ENCODE results near the gene ATG9B.

The ATG9B gene

DNA sequence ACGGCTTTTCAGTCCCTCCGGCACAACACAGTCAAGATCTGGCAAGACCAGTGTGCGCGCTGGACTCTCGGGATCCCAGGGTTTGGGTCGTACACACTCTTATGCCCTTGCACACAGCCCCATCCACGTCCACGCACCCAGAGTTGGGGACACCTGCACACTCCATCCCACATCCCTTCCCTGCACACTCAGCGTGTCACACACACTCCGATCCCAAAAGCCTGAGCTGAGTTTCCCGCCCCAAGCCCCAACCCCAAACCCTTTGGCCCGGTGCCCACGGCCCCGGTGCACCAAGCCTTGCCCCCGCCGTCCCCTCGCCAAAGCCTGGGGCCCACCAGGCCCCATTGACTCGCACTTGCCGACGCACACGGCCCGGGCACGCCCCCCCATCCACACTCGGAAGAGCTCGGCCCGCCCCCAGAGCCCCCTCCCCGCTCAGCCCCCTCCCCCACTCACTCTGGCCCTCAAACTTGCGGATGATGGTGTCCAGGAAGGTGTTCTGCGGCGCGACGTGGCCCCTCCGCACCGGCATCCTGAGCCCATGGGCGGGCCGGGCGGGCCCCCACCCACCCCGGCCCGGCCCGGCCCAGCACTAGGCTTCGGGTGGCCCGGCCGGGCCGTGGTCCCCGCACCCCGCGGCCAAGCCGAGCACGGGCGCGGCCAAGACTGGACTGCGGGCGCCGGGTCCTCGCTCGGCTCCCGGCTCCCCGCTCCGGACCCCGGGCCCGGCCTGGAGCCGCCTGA lies 46.7 kb downstream of the ATG9B start:
- no peak for DNase-seq

GRCh38 chr7:150976529-150977381 lies 47.5 kb downstream of the ATG9B start:
- no peak for DNase-seq

DNA sequence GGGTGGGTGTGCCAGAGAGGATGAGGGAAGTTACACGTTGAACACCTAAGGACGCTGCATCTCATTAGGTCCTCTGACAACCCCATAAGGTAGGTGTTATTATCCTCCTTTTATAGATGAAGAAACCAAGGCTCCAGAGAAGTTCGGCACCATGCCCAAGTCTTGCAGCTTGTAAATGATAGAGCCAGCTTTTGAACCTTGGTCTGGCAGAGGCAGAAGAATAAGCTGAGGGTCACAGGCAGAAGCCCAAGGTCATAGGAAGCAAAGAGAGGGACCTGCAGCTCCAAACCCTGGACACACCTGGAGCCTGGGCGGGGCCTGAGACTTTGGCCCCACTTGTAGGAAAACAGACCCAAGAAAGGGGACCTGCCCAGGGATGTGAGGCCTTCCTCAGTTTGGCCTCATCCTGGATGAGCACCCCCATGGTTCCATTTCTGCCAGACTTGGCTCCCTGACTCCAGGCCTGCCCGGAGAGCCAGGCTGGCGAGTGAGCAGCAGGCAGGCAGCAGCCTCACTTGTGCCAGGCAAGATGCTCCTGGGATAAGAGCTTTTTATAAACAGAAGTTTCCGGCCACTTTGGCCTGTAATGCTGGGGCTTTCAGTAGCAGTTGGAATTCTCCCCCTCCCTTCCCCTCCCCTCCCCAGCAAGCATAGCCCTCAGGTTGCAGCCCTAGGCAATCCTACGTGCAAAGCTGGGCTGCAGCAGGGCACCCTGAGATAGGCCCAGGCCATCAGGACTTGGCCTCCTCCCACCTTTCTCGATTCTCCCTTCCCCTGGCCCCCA lies 48.6 kb downstream of the ATG9B start:
- DNase-seq = no peak

- DNase-seq = peak; percentile 12
Observed at GRCh38 chr7:150974468-150975391, 49.6 kb downstream of the ATG9B start.

DNA sequence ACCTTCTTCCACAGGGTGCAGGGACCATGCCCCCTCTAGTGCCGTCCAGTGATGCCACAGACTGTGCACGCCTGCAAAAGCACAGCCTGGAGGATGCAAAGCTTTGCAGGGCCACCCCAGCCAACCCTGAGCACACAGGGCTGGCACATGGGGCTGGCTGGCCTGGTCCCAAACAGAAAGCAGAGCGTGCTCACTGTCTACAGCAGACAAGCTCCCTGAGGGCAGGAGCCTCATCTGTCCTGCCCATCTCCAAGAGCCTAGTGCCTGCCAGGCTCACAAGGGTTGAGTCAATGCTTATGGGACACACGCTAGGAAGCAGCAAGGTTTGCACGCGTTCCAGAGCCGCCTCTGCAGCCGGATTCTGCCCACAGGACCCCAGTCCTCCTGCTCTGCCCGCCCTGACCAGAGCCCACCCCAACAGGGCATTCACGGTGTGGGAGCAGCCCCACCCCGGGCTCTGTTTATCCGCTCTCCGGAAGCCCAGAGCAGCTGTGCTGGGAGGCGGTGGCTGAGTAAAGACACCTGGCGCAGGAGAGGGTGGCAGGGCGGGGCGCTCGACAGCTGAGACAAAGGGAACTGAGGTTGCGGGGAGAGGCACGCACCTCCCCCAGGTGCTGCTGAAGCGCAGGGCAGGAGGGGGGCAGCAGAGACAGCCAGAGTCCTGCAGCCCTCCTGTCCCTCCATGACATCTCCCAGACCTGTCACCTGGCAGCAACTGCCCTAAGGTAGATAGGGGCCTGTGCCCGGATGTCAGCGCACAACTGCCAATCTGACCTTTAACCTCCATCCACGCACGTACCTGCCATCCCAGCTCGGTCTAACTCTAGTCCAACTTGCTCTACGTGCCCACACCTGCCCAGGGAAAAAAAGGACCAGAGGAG lies 50.5 kb downstream of the ATG9B start:
- no peak for DNase-seq

DNA sequence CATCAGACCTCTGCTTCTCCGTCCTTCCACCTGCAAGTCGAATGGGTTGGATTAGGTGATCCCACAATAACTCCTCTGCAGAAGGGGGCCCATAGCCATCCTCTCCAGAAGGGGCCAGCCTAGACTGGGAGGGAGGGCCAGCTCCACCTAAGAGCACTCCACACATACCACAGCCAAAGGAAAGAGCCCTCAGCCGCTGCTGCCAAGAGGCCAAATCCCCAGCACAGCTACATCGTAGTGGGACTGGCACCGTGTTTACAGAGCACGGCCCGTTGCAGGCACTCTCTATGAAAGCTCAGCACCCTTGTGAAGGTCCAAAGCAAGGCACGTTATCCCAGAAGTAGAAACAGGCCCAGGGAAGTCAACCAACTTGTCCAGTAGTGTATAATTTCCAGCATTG lies 51.6 kb downstream of the ATG9B start:
- no peak for DNase-seq

DNA sequence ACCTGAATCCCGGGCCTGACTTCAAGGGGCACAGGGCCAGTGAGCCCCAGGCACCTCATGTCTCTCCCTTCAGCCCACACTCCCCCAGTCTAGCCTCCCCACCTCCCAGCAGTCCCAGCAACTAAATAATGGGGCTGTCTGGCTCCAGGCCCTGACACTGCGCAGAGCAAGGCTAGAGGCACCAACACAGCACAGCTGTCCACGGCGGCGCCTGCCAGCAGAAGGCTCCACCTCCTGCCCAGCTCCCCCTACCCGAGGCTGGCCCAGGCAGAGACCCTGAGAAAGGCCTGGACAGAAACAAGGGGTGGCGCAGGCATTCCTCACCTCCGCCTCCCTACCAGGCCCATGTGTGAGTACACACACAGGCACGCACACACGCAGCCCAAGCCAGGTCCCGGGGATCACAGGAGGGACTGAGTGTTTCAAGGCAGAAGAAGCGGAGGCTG lies 52.2 kb downstream of the ATG9B start:
- DNase-seq = no peak

- no peak for DNase-seq
Observed at GRCh38 chr7:150971242-150972022, 52.9 kb downstream of the ATG9B start.

DNA sequence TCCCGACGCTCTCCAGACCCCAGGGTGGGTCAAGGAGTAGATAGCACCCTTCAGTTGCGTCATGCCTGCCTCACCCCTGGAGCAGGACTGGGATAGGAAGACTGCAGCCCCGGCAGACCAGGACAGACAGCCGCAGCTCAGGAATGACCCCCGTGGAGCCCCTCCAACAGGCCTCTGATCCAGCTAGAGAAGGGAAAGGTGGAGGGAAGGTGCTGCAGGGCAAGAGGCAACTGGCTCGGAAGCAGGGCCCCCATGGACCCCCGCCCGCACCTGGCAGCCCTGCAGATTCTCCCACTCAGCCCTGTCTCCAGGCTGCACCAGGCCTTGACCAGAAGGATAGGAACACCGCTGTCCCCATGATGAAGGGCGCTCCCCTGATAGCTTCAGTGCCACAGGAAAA lies 53.9 kb downstream of the ATG9B start:
- DNase-seq = no peak

DNA sequence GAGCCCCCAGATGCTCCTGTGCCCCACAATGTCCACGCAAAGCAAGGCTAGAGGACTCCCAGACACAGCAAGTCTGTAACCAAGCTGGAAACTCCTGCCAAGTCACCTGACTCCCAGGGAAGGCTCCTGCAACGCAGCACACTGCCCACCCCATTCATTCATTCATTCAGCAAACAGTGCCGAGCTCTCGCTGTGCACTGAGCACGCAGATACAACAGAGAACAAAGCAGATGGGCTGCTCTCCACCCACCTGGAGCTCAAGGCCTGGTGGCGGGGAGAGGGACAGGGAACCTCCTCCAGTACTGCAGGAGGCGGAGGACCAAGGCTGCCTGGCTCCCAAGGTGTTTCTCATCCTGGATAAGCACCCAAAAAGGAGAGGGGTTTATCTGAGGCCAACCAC lies 54.8 kb downstream of the ATG9B start:
- no peak for DNase-seq

- DNase-seq = no peak
Observed at GRCh38 chr7:150968734-150969372, 55.4 kb downstream of the ATG9B start.

- no peak for DNase-seq
Observed at GRCh38 chr7:150968056-150968733, 56.1 kb downstream of the ATG9B start.

DNA sequence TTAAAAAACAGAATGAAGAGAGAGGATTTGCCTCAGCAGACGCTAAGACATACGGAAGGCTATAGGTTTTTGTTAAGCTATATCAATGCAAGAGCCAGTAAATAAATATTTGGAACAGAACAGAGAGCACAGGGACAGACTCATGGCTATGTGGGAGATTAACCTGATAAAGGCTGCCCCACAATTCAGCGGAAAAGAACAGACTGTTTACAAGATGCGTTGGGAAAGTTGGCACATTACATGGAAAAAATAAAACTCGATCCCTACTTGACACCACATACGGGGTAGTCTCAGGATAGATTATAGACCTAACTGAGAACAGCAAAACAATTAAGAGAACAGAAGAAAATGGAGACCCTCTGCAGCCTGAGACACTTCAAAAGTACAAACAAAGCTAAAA lies 56.9 kb downstream of the ATG9B start:
- DNase-seq = no peak

GRCh38 chr7:150966002-150966401 lies 58.3 kb downstream of the ATG9B start:
- DNase-seq = no peak

GRCh38 chr7:150965273-150965830 lies 58.9 kb downstream of the ATG9B start:
- no peak for DNase-seq

Measured in kidney glomerular epithelial cell (primary cell).